ENCODE results near the gene ATPAF1.

The ATPAF1 gene

GRCh38 chr1:46682064-46682463 lies 13.9 kb upstream of the ATPAF1 start:
- no peaks in the 10 kb centered on the region for H4K20me1 ChIP-seq (ENCODE audit: insufficient read depth, low read length, poor library complexity, severe bottlenecking)
- no peak overlapping the region for H3K9ac ChIP-seq (ENCODE audit: low read depth, low read length, poor library complexity, severe bottlenecking)
- H3K27me3 ChIP-seq (ENCODE audit: insufficient read depth, low read length, poor library complexity, severe bottlenecking): no peaks in the 10 kb centered on the region
- no peak overlapping the region for H3K4me2 ChIP-seq (ENCODE audit: low read depth, low read length, poor library complexity, severe bottlenecking)
- H3K9me3 ChIP-seq (ENCODE audit: insufficient read depth, low read depth, low read length): no peaks in the 10 kb centered on the region
- H3K4me1 ChIP-seq (ENCODE audit: insufficient read depth, low read length, poor library complexity, severe bottlenecking): peaks cover 31% of the 10 kb centered on the region
- H3K9me2 ChIP-seq (replicated peaks; ENCODE audit: low read depth, low read length): no peaks in the 10 kb centered on the region
- H2AFZ ChIP-seq (ENCODE audit: low read length): no peak overlapping the region
- H3K4me3 ChIP-seq (ENCODE audit: low read length, poor library complexity, severe bottlenecking): no peak overlapping the region
- H3K36me3 ChIP-seq (ENCODE audit: insufficient read depth, low read length): peaks cover 87% of the 10 kb centered on the region
- no peak for TF ChIP-seq EZH2phosphoT487 (IDR thresholded peaks at IDR 0.05; ENCODE audit: borderline replicate concordance)
- peaks cover 11% of the 10 kb centered on the region for H3F3A ChIP-seq (ENCODE audit: low read depth)
- no peaks in the 10 kb centered on the region for H3K79me2 ChIP-seq (ENCODE audit: insufficient read depth, low read length)

GRCh38 chr1:46681333-46682034 lies 13.3 kb upstream of the ATPAF1 start:
- H3K4me1 ChIP-seq (ENCODE audit: insufficient read depth, low read length, poor library complexity, severe bottlenecking): peaks cover 30% of the 10 kb centered on the region
- no peaks in the 10 kb centered on the region for H3K9me2 ChIP-seq (replicated peaks; ENCODE audit: low read depth, low read length)
- no peak overlapping the region for H3K4me3 ChIP-seq (ENCODE audit: low read length, poor library complexity, severe bottlenecking)
- peaks cover 88% of the 10 kb centered on the region for H3K36me3 ChIP-seq (ENCODE audit: insufficient read depth, low read length)
- no peak for TF ChIP-seq EZH2phosphoT487 (IDR thresholded peaks at IDR 0.05; ENCODE audit: borderline replicate concordance)
- TF ChIP-seq, protein P1, sequence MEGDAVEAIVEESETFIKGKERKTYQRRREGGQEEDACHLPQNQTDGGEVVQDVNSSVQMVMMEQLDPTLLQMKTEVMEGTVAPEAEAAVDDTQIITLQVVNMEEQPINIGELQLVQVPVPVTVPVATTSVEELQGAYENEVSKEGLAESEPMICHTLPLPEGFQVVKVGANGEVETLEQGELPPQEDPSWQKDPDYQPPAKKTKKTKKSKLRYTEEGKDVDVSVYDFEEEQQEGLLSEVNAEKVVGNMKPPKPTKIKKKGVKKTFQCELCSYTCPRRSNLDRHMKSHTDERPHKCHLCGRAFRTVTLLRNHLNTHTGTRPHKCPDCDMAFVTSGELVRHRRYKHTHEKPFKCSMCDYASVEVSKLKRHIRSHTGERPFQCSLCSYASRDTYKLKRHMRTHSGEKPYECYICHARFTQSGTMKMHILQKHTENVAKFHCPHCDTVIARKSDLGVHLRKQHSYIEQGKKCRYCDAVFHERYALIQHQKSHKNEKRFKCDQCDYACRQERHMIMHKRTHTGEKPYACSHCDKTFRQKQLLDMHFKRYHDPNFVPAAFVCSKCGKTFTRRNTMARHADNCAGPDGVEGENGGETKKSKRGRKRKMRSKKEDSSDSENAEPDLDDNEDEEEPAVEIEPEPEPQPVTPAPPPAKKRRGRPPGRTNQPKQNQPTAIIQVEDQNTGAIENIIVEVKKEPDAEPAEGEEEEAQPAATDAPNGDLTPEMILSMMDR (conservative IDR thresholded peaks at IDR 0.05; ENCODE audit: low read length): no peak
- no peak overlapping the region for H3K9ac ChIP-seq (ENCODE audit: low read depth, low read length, poor library complexity, severe bottlenecking)
- no peaks in the 10 kb centered on the region for H3K9me3 ChIP-seq (ENCODE audit: insufficient read depth, low read depth, low read length)
- H3K79me2 ChIP-seq (ENCODE audit: insufficient read depth, low read length): no peaks in the 10 kb centered on the region
- no peak overlapping the region for H2AFZ ChIP-seq (ENCODE audit: low read length)
- no peaks in the 10 kb centered on the region for H3K27me3 ChIP-seq (ENCODE audit: insufficient read depth, low read length, poor library complexity, severe bottlenecking)
- H4K20me1 ChIP-seq (ENCODE audit: insufficient read depth, low read length, poor library complexity, severe bottlenecking): no peaks in the 10 kb centered on the region
- H3F3A ChIP-seq (ENCODE audit: low read depth): peaks cover 7% of the 10 kb centered on the region
- no peak overlapping the region for H3K4me2 ChIP-seq (ENCODE audit: low read depth, low read length, poor library complexity, severe bottlenecking)

DNA sequence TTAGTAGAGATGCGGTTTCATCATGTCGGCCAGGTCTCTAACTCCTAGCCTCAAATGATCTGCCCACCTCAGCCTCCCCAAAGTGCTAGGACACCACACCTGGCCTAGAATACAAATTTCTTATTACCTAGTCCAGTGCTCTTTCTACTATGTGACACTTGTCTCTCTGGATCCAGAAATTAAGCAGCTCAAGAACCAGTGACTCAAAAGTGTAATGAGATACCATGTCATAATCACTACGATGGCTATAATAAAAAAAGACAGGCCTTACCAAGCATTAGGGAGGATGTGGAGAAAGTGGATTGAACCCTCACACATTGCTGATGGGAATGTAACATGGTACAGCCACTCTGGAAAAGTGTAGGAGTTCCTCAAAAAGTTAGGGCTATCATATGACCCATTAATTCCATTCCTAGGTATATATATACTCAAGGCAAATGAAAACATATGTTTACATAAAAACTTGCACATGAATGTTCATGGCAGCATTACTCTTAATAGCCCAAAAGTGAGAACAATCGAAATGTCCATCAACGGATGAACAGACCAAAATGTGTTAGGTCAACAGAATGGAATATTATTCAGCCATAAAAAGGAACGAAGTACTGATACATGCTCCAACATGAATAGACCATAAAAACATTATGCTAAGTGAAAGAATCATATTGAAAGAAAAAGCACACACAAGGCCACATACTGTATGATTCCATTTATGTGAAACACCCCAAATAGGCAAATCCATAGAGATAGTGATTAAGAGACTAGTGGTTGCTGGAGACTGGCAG lies 11.8 kb upstream of the ATPAF1 start:
- no peak overlapping the region for H3K4me3 ChIP-seq (ENCODE audit: low read length, poor library complexity, severe bottlenecking)
- H3K9me3 ChIP-seq (ENCODE audit: insufficient read depth, low read depth, low read length): no peaks in the 10 kb centered on the region
- no peaks in the 10 kb centered on the region for H3F3A ChIP-seq (ENCODE audit: low read depth)
- H3K4me2 ChIP-seq (ENCODE audit: low read depth, low read length, poor library complexity, severe bottlenecking): no peak overlapping the region
- H3K27me3 ChIP-seq (ENCODE audit: insufficient read depth, low read length, poor library complexity, severe bottlenecking): no peaks in the 10 kb centered on the region
- TF ChIP-seq EZH2phosphoT487 (IDR thresholded peaks at IDR 0.05; ENCODE audit: borderline replicate concordance): no peak
- H4K20me1 ChIP-seq (ENCODE audit: insufficient read depth, low read length, poor library complexity, severe bottlenecking): no peaks in the 10 kb centered on the region
- no peak overlapping the region for H3K9ac ChIP-seq (ENCODE audit: low read depth, low read length, poor library complexity, severe bottlenecking)
- H3K36me3 ChIP-seq (ENCODE audit: insufficient read depth, low read length): peaks cover 91% of the 10 kb centered on the region
- no peaks in the 10 kb centered on the region for H3K79me2 ChIP-seq (ENCODE audit: insufficient read depth, low read length)
- peaks cover 25% of the 10 kb centered on the region for H3K4me1 ChIP-seq (ENCODE audit: insufficient read depth, low read length, poor library complexity, severe bottlenecking)
- H2AFZ ChIP-seq (ENCODE audit: low read length): no peak overlapping the region
- H3K9me2 ChIP-seq (replicated peaks; ENCODE audit: low read depth, low read length): no peaks in the 10 kb centered on the region

DNA sequence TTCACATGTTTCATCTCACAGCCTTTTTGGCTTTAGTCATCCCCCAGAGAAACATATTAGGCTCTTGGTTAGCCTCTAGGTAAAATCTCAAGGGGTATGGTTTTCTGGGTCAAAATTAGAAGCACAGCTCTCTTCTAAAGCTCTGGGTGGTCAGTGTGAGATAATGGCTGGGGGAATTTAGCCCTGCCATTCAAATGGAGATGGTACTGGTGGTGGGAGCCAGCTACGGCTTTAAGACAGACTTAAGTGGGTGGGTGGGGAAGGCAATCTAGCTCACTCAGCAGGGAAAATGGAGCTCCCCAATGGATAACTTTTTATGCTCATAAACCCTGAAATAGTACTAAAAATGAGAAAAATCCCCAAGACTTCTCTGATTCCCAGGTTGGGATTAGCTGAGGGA lies 9.2 kb upstream of the ATPAF1 start:
- Histone ChIP-seq H2AFZ (ENCODE audit: low read length) (no peak overlapping the region), H3K9me2 (replicated peaks; ENCODE audit: low read depth, low read length) (no peaks in the 10 kb centered on the region), H3K9me3 (ENCODE audit: insufficient read depth, low read depth, low read length) (no peaks in the 10 kb centered on the region), H3F3A (ENCODE audit: low read depth) (no peaks in the 10 kb centered on the region), H3K4me1 (ENCODE audit: insufficient read depth, low read length, poor library complexity, severe bottlenecking) (peaks cover 16% of the 10 kb centered on the region), H3K36me3 (ENCODE audit: insufficient read depth, low read length) (peaks cover 76% of the 10 kb centered on the region), H3K4me3 (ENCODE audit: low read length, poor library complexity, severe bottlenecking) (no peak overlapping the region), H3K4me2 (ENCODE audit: low read depth, low read length, poor library complexity, severe bottlenecking) (no peak overlapping the region), H3K79me2 (ENCODE audit: insufficient read depth, low read length) (no peaks in the 10 kb centered on the region), H3K9ac (ENCODE audit: low read depth, low read length, poor library complexity, severe bottlenecking) (no peak overlapping the region), H4K20me1 (ENCODE audit: insufficient read depth, low read length, poor library complexity, severe bottlenecking) (no peaks in the 10 kb centered on the region), H3K27me3 (ENCODE audit: insufficient read depth, low read length, poor library complexity, severe bottlenecking) (no peaks in the 10 kb centered on the region)
- no peak for TF ChIP-seq EZH2phosphoT487 (IDR thresholded peaks at IDR 0.05; ENCODE audit: borderline replicate concordance)
- TF ChIP-seq, protein P1 (conservative IDR thresholded peaks at IDR 0.05; ENCODE audit: low read length): no peak
